K562 (cell line): ENCODE data around the gene ATG10.

Experiments used
- EP300 ChIP-seq: IDR thresholded peaks from 2 replicates; pipeline ENCODE4 v1.6.1; 2012; ENCODE audit warnings: low read length, improper control_type of control experiment
- EZH2 ChIP-seq: IDR thresholded peaks from 2 replicates; pipeline ENCODE4 v1.6.1; 2012; ENCODE audit warnings: low read depth, mild to moderate bottlenecking, inconsistent platforms, low read length, borderline replicate concordance
- L3MBTL2 ChIP-seq: fragments of 450-650 bp; IDR thresholded peaks from 2 replicates; pipeline ENCODE4 v1.6.1; 2016; ENCODE audit warnings: mild to moderate bottlenecking, moderate library complexity
- MAZ ChIP-seq, 2 experiments: fragments of 450-650 bp in 1 of 2; sonication (generic) in 1 of 2; formaldehyde crosslinking; IDR thresholded peaks in 1 of 2; conservative IDR thresholded peaks in 1 of 2; 2 replicates each; pipeline versions ENCODE4 v1.4.0 to v1.5.0; 2020; ENCODE audit warnings: mild to moderate bottlenecking in 1 of 2, missing genetic modification reagents in 1 of 2
- NFIC ChIP-seq: fragments of 450-650 bp; IDR thresholded peaks from 2 replicates; pipeline ENCODE4 v1.6.1; 2017; ENCODE audit warnings: mild to moderate bottlenecking, inconsistent platforms
- POLR2AphosphoS5 ChIP-seq: IDR thresholded peaks from 2 replicates; pipeline ENCODE4 v1.6.1; 2011; ENCODE audit warnings: mild to moderate bottlenecking, low read depth, low read length, moderate library complexity; ENCODE audit not compliant: control insufficient read depth, insufficient read depth
- SREBF2 ChIP-seq: sonication (generic); formaldehyde crosslinking; IDR thresholded peaks from 2 replicates; pipeline ENCODE4 v1.4.0; 2020; ENCODE audit warnings: mild to moderate bottlenecking, missing genetic modification reagents
- TEAD4 ChIP-seq, 2 experiments: sonication (generic) in 1 of 2; formaldehyde crosslinking in 1 of 2; IDR thresholded peaks; 2 replicates each; pipeline versions ENCODE4 v1.6.1 to v1.8.0; 2012 to 2022; ENCODE audit warnings: borderline replicate concordance in 1 of 2, inconsistent platforms in 1 of 2, low read length in 1 of 2, mild to moderate bottlenecking in 1 of 2, missing genetic modification reagents in 1 of 2
- ZBTB40 ChIP-seq, 2 experiments: fragments of 450-650 bp in 1 of 2; sonication (generic) in 1 of 2; formaldehyde crosslinking in 1 of 2; IDR thresholded peaks; 2 replicates each; pipeline versions ENCODE4 v1.7.1 to v1.9.0; 2016 to 2022; ENCODE audit warnings: inconsistent platforms in 1 of 2, mild to moderate bottlenecking in 1 of 2, missing genetic modification reagents in 1 of 2
- ZNF184 ChIP-seq: sonication (generic); formaldehyde crosslinking; IDR thresholded peaks from 2 replicates; pipeline ENCODE4 v1.5.0; 2020; ENCODE audit warnings: missing genetic modification reagents
- ZNF431 ChIP-seq: sonication (generic); formaldehyde crosslinking; IDR thresholded peaks from 2 replicates; pipeline ENCODE4 v1.8.0; 2022; ENCODE audit warnings: mild to moderate bottlenecking, missing genetic modification reagents
- TF ChIP-seq, protein P1 (sequence below): fragments of 450-650 bp; IDR thresholded peaks from 2 replicates; pipeline ENCODE4 v1.6.1; 2016
- TF ChIP-seq, protein P2 (sequence below), 3 experiments: IDR thresholded peaks in 2 of 3; conservative IDR thresholded peaks in 1 of 3; 2 replicates each; pipeline ENCODE4 v1.5.1; 2011 to 2012; ENCODE audit warnings: low read length in 3 of 3, mild to moderate bottlenecking in 3 of 3, control low read depth in 2 of 3, improper control_type of control experiment in 1 of 3, inconsistent platforms in 1 of 3, low read depth in 1 of 3, mixed read lengths in 1 of 3, moderate library complexity in 1 of 3; ENCODE audit not compliant: insufficient read depth in 2 of 3
- TF ChIP-seq, protein P3 (sequence below): sonication (generic); formaldehyde crosslinking; IDR thresholded peaks from 2 replicates; pipeline ENCODE4 v1.8.1; 2023; ENCODE audit warnings: mild to moderate bottlenecking, missing genetic modification reagents

DNA sequence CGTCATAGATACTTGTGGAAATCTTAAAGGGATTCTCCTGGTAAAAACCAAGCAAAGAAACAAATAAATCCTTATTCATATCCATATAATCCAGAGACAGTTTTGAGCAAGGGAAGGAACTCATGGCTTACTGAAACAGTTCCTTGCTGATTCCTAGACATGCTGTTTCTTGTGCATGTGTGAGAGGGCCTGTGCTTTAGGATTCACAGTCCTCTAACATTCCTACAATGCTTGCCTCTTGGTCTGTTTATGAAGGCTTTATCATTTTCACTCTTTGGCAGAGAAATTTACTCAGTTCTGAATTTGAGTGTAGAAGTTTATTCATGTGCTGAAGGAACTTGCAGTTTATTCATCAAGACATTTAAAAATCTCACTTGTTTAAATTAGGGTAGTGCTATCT is 183.0 kb downstream of the ATG10 start:
- TF ChIP-seq SREBF2 (no peak), EP300 (no peak), ZBTB40 (IDR thresholded peaks at IDR 0.05) (no peak), ZBTB40 (CRISPR knock-in tag; IDR thresholded peaks at IDR 0.05) (no peak), MAZ (CRISPR knock-in tag; conservative IDR thresholded peaks at IDR 0.05 in 1 of 2, IDR thresholded peaks at IDR 0.05 in 1 of 2) (no peak), TEAD4 (IDR thresholded peaks at IDR 0.05; ENCODE audit: low read length) (no peak), TEAD4 (CRISPR knock-in tag; IDR thresholded peaks at IDR 0.05; ENCODE audit: borderline replicate concordance) (no peak), EZH2 (no peak), L3MBTL2 (no peak), ZNF431 (no peak), ZNF184 (CRISPR knock-in tag) (no peak), POLR2AphosphoS5 (no peak), NFIC (no peak)
- TF ChIP-seq, protein P1, sequence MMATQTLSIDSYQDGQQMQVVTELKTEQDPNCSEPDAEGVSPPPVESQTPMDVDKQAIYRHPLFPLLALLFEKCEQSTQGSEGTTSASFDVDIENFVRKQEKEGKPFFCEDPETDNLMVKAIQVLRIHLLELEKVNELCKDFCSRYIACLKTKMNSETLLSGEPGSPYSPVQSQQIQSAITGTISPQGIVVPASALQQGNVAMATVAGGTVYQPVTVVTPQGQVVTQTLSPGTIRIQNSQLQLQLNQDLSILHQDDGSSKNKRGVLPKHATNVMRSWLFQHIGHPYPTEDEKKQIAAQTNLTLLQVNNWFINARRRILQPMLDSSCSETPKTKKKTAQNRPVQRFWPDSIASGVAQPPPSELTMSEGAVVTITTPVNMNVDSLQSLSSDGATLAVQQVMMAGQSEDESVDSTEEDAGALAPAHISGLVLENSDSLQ: no peak
- TF ChIP-seq, protein P2, sequence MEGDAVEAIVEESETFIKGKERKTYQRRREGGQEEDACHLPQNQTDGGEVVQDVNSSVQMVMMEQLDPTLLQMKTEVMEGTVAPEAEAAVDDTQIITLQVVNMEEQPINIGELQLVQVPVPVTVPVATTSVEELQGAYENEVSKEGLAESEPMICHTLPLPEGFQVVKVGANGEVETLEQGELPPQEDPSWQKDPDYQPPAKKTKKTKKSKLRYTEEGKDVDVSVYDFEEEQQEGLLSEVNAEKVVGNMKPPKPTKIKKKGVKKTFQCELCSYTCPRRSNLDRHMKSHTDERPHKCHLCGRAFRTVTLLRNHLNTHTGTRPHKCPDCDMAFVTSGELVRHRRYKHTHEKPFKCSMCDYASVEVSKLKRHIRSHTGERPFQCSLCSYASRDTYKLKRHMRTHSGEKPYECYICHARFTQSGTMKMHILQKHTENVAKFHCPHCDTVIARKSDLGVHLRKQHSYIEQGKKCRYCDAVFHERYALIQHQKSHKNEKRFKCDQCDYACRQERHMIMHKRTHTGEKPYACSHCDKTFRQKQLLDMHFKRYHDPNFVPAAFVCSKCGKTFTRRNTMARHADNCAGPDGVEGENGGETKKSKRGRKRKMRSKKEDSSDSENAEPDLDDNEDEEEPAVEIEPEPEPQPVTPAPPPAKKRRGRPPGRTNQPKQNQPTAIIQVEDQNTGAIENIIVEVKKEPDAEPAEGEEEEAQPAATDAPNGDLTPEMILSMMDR (IDR thresholded peaks at IDR 0.05 in 2 of 3, conservative IDR thresholded peaks at IDR 0.05 in 1 of 3; ENCODE audit: insufficient read depth in 2 of 3, low read depth in 1 of 3, low read length in 3 of 3): no peak
- TF ChIP-seq, protein P3, sequence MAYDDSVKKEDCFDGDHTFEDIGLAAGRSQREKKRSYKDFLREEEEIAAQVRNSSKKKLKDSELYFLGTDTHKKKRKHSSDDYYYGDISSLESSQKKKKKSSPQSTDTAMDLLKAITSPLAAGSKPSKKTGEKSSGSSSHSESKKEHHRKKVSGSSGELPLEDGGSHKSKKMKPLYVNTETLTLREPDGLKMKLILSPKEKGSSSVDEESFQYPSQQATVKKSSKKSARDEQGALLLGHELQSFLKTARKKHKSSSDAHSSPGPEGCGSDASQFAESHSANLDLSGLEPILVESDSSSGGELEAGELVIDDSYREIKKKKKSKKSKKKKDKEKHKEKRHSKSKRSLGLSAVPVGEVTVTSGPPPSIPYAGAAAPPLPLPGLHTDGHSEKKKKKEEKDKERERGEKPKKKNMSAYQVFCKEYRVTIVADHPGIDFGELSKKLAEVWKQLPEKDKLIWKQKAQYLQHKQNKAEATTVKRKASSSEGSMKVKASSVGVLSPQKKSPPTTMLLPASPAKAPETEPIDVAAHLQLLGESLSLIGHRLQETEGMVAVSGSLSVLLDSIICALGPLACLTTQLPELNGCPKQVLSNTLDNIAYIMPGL: no peak
